PC-9 (cell line): ENCODE measurements around the gene RARB. TPM values are rescaled to one million over a fixed set of nuclear protein-coding genes. Genes with fewer than 3 reads are reported as not detected.
A peak's percentile ranks its signal among the peaks of the same experiment; 100 is the strongest.

Experiments
- Bru-seq: library from RNA; stranded (reverse); fragments of 400-500 nt; gene quantifications from one replicate; lab custom pipeline; 2021; lab: Mats Ljungman, UMichigan
- BruChase-seq, 2 experiments: library from RNA; stranded (reverse); fragments of 400-500 nt; gene quantifications; one replicate each; lab custom pipeline; 2021; lab: Mats Ljungman, UMichigan
- BruUV-seq: library from RNA; stranded (reverse); fragments of 400-500 nt; replicated peaks from 2 replicates; lab custom pipeline; 2021; lab: Mats Ljungman, UMichigan
- CTCF ChIA-PET: fragments of 300-600 bp; sonication (Branson Sonifier 250); formaldehyde crosslinking; loops from one replicate; lab custom pipeline; 2022; ENCODE audit warnings: antibody characterized with exemption; lab: Charles Lee
- POLR2A ChIA-PET: fragments of 300-600 bp; sonication (Branson Sonifier 250); formaldehyde crosslinking; loops from one replicate; lab custom pipeline; 2022; ENCODE audit warnings: antibody characterized with exemption; ENCODE audit not compliant: unreplicated experiment; lab: Charles Lee
- DNase-seq, 2 experiments: peaks; one replicate each; pipeline versions ENCODE4 v3.0.0 to v3.0.0-alpha.2; 2015 to 2022; ENCODE audit warnings: mixed read lengths in 1 of 2
- H2AFZ ChIP-seq: fragments of 200-600 bp; sonication (generic); 2 replicates; pipeline ENCODE4 v1.8.1; 2017; ENCODE audit warnings: antibody characterized with exemption
- H3F3A ChIP-seq: fragments of 200-600 bp; sonication (generic); 2 replicates; pipeline ENCODE4 v1.8.1; 2017; ENCODE audit warnings: antibody characterized with exemption, mild to moderate bottlenecking, low read depth; ENCODE audit not compliant: insufficient read depth
- H3K27ac ChIP-seq: fragments of 200-600 bp; sonication (generic); 2 replicates; pipeline ENCODE4 v1.6.1; 2016; ENCODE audit warnings: mixed run types
- H3K27me3 ChIP-seq: fragments of 200-600 bp; sonication (generic); 2 replicates; pipeline ENCODE4 v1.6.1; 2016; ENCODE audit warnings: low read depth, mixed run types; ENCODE audit not compliant: insufficient read depth
- H3K36me3 ChIP-seq: fragments of 200-600 bp; sonication (generic); 2 replicates; pipeline ENCODE4 v1.6.1; 2016; ENCODE audit warnings: low read depth, mixed run types
- H3K4me1 ChIP-seq: fragments of 200-600 bp; sonication (generic); replicated peaks from 2 replicates; pipeline ENCODE4 v1.6.1; 2016; ENCODE audit warnings: mixed run types; ENCODE audit not compliant: insufficient read depth
- H3K4me2 ChIP-seq: fragments of 200-600 bp; sonication (generic); 2 replicates; pipeline ENCODE4 v1.6.1; 2017; ENCODE audit warnings: mixed run types
- H3K4me3 ChIP-seq: fragments of 200-600 bp; sonication (generic); 2 replicates; pipeline ENCODE4 v1.6.1; 2016; ENCODE audit warnings: mixed run types
- H3K79me2 ChIP-seq: fragments of 200-600 bp; sonication (generic); 2 replicates; pipeline ENCODE4 v1.6.1; 2017; ENCODE audit warnings: low read depth, mixed run types
- H3K9me2 ChIP-seq: fragments of 200-600 bp; sonication (generic); 2 replicates; pipeline ENCODE4 v1.8.1; 2017; ENCODE audit warnings: mild to moderate bottlenecking; ENCODE audit not compliant: insufficient read depth
- H3K9me3 ChIP-seq: fragments of 200-600 bp; sonication (generic); 2 replicates; pipeline ENCODE4 v1.8.1; 2016; ENCODE audit warnings: low read depth; ENCODE audit not compliant: insufficient read depth
- H4K20me1 ChIP-seq: fragments of 200-600 bp; sonication (generic); 2 replicates; pipeline ENCODE4 v1.8.1; 2017; ENCODE audit not compliant: insufficient read depth
- CTCF ChIP-seq: fragments of 200-600 bp; sonication (generic); conservative IDR thresholded peaks from 2 replicates; pipeline ENCODE4 v1.6.1; 2017; ENCODE audit warnings: mixed run types, antibody characterized with exemption, mild to moderate bottlenecking, moderate library complexity
- EZH2 ChIP-seq: fragments of 200-600 bp; sonication (generic); IDR thresholded peaks from 2 replicates; pipeline ENCODE4 v1.8.0; 2017; ENCODE audit warnings: antibody characterized with exemption, low read depth
- intact Hi-C: fragments of 100-400 bp; cut with micrococcal nuclease; formaldehyde crosslinking; loops from one replicate; pipeline ENCODE4 v1.10.0; 2022; ENCODE audit not compliant: unreplicated experiment
- long read RNA-seq: library from polyadenylated mRNA; stranded (forward); transcript quantifications from one replicate; pipeline ENCODE4 v2.0.0, GENCODE V29; 2022
- total RNA-seq: library from RNA; stranded (reverse); gene quantifications from 2 replicates; pipeline ENCODE4 v1.2.3, GENCODE V29; 2021

RARB gene
- 0.75 and 1.0 TPM in 2 replicates for total RNA-seq
- percentile 32 among the genes with signal in this experiment for Bru-seq, nascent RNA
- percentile 27 among the genes with signal in this experiment for BruChase-seq, experiment 1, labeled RNA remaining after a 2-hour chase
- percentile 15 among the genes with signal in this experiment for BruChase-seq, experiment 2, labeled RNA remaining after a 6-hour chase
- long read RNA-seq, partial matches to known transcripts: 0 of 3 reads
- long read RNA-seq, other reads (novel, unspliced or antisense): 1 of 3 reads

DNA sequence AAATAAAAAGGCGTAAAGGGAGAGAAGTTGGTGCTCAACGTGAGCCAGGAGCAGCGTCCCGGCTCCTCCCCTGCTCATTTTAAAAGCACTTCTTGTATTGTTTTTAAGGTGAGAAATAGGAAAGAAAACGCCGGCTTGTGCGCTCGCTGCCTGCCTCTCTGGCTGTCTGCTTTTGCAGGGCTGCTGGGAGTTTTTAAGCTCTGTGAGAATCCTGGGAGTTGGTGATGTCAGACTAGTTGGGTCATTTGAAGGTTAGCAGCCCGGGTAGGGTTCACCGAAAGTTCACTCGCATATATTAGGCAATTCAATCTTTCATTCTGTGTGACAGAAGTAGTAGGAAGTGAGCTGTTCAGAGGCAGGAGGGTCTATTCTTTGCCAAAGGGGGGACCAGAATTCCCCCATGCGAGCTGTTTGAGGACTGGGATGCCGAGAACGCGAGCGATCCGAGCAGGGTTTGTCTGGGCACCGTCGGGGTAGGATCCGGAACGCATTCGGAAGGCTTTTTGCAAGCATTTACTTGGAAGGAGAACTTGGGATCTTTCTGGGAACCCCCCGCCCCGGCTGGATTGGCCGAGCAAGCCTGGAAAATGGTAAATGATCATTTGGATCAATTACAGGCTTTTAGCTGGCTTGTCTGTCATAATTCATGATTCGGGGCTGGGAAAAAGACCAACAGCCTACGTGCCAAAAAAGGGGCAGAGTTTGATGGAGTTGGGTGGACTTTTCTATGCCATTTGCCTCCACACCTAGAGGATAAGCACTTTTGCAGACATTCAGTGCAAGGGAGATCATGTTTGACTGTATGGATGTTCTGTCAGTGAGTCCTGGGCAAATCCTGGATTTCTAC is at the start of gene RARB:
Gene RARB, plus strand, starts transcription at position 322 of the 847 bp plus-strand sequence. Its CDS starts 469 bp downstream, at position 791.
- H3K4me3 ChIP-seq: peak within 1 kb of the TSS; percentile 51; the same call in 1 of the 2 replicates
- ChIA-PET POLR2A (interaction anchor here (0.6 to 1.0 kb wide), 7 partner anchors 11 to 1799 kb away, joined by 3 to 16 read pairs (median 4); no protein-coding TSS in a partner anchor), CTCF (no interaction called here)
- no peaks in the 10 kb centered on the region for H3K79me2 ChIP-seq
- H3K9me3 ChIP-seq: no peaks in the 10 kb centered on the region
- H2AFZ ChIP-seq: peak within 1 kb of the TSS; percentile 66
- 0 out of 2 replicates have a peak, but pooled peaks cover 11% of the 10 kb centered on the region for H3F3A ChIP-seq
- H3K36me3 ChIP-seq: no peaks in the 10 kb centered on the region
- no peaks in the 10 kb centered on the region for H3K9me2 ChIP-seq
- H3K4me2 ChIP-seq: peak within 1 kb of the TSS; percentile 72
- no peaks in the 10 kb centered on the region for H3K27me3 ChIP-seq
- DNase-seq: peak; percentile 39 to 50
- no peaks in the 10 kb centered on the region for H4K20me1 ChIP-seq
- intact Hi-C loops: loop anchor here (2.0 to 5.0 kb wide), 2 partner anchors 27 to 164 kb away; no protein-coding TSS in a partner anchor
- H3K4me1 ChIP-seq: peaks cover 31% of the 10 kb centered on the region
- H3K27ac ChIP-seq: peak within 1 kb of the TSS; percentile 64
- TF ChIP-seq EZH2 (no peak), CTCF (no peak)
- BruUV-seq: no TSS peak

GRCh38 chr3:25378786-25379311 is 49.2 kb upstream of the RARB start:
- POLR2A ChIA-PET: interaction anchor here (0.5 to 0.6 kb wide), 2 partner anchors 11 to 151 kb away, joined by 4 to 7 read pairs; no protein-coding TSS in a partner anchor

More at GRCh38 chr3:25378786-25379311, 49.2 kb upstream of the RARB start:
- Histone ChIP-seq H3K27me3 (no peaks in the 10 kb centered on the region), H3K4me1 (no peaks in the 10 kb centered on the region), H3K27ac (no peak overlapping the region), H3K9me3 (no peaks in the 10 kb centered on the region), H3K4me2 (no peak overlapping the region), H3K4me3 (no peak overlapping the region), H2AFZ (no peak overlapping the region), H3K9me2 (no peaks in the 10 kb centered on the region), H3K79me2 (no peaks in the 10 kb centered on the region), H4K20me1 (no peaks in the 10 kb centered on the region), H3K36me3 (no peaks in the 10 kb centered on the region), H3F3A (no peaks in the 10 kb centered on the region)
- TF ChIP-seq CTCF (no peak), EZH2 (no peak)
- BruUV-seq: no TSS peak
- intact Hi-C loops: no loop called here
- no peak for DNase-seq
- CTCF ChIA-PET: no interaction called here
